Ectodermal cell (in vitro differentiated cells): ENCODE measurements around the gene HOXD13.

Experiments
- H3K27ac ChIP-seq: 2 replicates; pipeline ENCODE4 v1.7.0; 2013; ENCODE audit warnings: mild to moderate bottlenecking, low read depth, low read length; ENCODE audit not compliant: insufficient read depth, poor library complexity, severe bottlenecking
- H3K27me3 ChIP-seq: 2 replicates; pipeline ENCODE4 v1.7.0; 2013; ENCODE audit warnings: mild to moderate bottlenecking, low read length; ENCODE audit not compliant: insufficient read depth, control insufficient read depth, poor library complexity, severe bottlenecking
- H3K36me3 ChIP-seq: one replicate; pipeline ENCODE4 v1.7.0; 2013; ENCODE audit warnings: low read length; ENCODE audit not compliant: control insufficient read depth, insufficient read depth
- H3K4me1 ChIP-seq: one replicate; pipeline ENCODE4 v1.7.0; 2013; ENCODE audit warnings: low read length; ENCODE audit not compliant: control insufficient read depth, insufficient read depth
- H3K4me3 ChIP-seq: 2 replicates; pipeline ENCODE4 v1.7.0; 2013; ENCODE audit warnings: low read depth, low read length, control low read depth; ENCODE audit not compliant: insufficient read depth
- H3K9me3 ChIP-seq: 2 replicates; pipeline ENCODE4 v1.7.0; 2013; ENCODE audit warnings: mild to moderate bottlenecking, low read length, moderate library complexity; ENCODE audit not compliant: control insufficient read depth
- WGBS, 2 experiments: methylation state at CpG; one replicate each; pipeline ENCODE4 v1.1.7; 2013; ENCODE audit warnings: missing lambda C conversion rate in 2 of 2; 5-methylcytosine and 5-hydroxymethylcytosine counted together

The HOXD13 gene

GRCh38 chr2:176072951-176073904 is 19.3 kb upstream of the HOXD13 start:
- Histone ChIP-seq H3K4me3 (no peak overlapping the region), H3K36me3 (no peaks in the 10 kb centered on the region), H3K27ac (no peak overlapping the region), H3K9me3 (no peaks in the 10 kb centered on the region), H3K27me3 (peaks cover 99% of the 10 kb centered on the region), H3K4me1 (no peaks in the 10 kb centered on the region)
- 78% methylated on average over 29 of the region's 29 CpGs for WGBS, 2 experiments

DNA sequence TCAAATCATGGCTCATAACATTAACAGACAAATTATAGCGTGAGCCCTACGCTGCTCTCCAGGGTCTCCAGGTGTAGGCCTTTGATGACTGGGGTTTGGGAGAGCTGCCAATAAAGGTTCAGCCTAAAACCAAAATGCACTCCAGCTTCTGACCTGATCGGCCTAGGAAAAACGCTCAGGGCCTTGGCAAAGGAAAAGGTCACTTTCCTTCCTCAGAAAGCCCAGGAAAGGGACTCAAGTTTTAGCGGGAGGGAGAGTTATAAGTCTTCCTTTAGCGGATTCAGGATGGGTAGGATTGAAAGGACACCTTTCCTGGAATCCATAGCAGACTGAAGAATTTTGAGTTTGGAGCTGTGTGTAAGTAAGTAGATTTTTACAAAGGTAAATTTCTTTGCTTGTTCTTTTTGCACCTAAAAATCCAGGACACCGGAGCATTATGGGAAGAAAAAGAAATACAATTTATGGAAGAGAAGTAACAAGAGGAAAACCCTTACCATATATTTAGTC is 17.5 kb upstream of the HOXD13 start:
- H3K4me3 ChIP-seq = no peak overlapping the region
- 69 to 70% methylated on average over 6 of the region's 7 CpGs for WGBS, 2 experiments
- H3K9me3 ChIP-seq = no peaks in the 10 kb centered on the region
- H3K27ac ChIP-seq = no peak overlapping the region
- H3K36me3 ChIP-seq = no peaks in the 10 kb centered on the region
- H3K4me1 ChIP-seq = no peaks in the 10 kb centered on the region
- peaks cover 99% of the 10 kb centered on the region for H3K27me3 ChIP-seq

- Histone ChIP-seq H3K27ac (no peak overlapping the region), H3K4me3 (no peak overlapping the region), H3K36me3 (no peaks in the 10 kb centered on the region), H3K27me3 (peaks cover 99% of the 10 kb centered on the region), H3K9me3 (no peaks in the 10 kb centered on the region), H3K4me1 (peaks cover 1% of the 10 kb centered on the region)
- 29 to 31% methylated on average over 15 of the region's 15 CpGs for WGBS, 2 experiments
Observed at GRCh38 chr2:176075481-176075880, 17.0 kb upstream of the HOXD13 start.

DNA sequence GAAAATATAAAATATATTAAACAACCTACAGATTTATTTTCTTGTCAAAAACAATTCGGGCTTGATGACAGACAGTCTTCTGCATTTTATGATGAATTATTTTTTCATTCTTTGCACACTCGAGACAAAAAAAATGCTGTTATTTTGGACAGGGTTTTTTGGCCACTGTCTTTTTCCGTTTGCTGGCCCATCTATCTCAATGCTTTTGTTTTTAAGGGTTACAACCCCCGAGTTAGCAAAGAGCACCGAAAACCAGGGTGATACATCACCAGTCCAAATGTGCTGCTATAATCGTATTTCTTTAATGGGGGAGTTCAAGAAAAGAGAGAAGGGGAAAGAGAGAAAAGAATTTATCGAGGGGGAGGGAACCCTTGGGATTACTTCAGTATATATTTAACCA is 16.5 kb upstream of the HOXD13 start:
- Histone ChIP-seq H3K9me3 (no peaks in the 10 kb centered on the region), H3K27me3 (peaks cover 99% of the 10 kb centered on the region), H3K4me1 (peaks cover 4% of the 10 kb centered on the region), H3K4me3 (no peak overlapping the region), H3K36me3 (no peaks in the 10 kb centered on the region), H3K27ac (no peak overlapping the region)
- 64 to 70% methylated on average over 7 of the region's 7 CpGs for WGBS, 2 experiments

DNA sequence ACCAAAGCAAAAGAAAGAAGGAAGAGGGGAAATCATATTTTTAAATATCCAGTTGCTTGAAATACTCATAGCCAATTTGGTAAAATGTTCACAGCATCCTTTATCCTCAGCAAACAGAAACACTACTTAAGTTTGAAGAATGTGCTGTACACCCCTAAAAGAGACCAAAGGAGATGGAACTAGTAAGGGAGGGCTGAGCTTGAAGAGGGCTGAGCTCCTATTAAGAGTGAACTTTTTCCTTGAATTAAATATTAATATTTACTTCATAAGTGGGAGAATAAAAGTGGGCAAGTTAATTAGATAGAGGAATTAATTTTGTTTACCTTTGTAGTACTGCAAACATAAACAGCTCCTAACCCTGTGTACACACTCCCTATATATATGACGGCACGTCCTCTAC is 15.7 kb upstream of the HOXD13 start:
- peaks cover 100% of the 10 kb centered on the region for H3K27me3 ChIP-seq
- no peak overlapping the region for H3K27ac ChIP-seq
- peaks cover 4% of the 10 kb centered on the region for H3K4me1 ChIP-seq
- no peaks in the 10 kb centered on the region for H3K9me3 ChIP-seq
- no peak overlapping the region for H3K4me3 ChIP-seq
- WGBS, 2 experiments = 77 to 85% methylated on average over 2 of the region's 2 CpGs
- no peaks in the 10 kb centered on the region for H3K36me3 ChIP-seq

- Histone ChIP-seq H3K27ac (no peak overlapping the region), H3K27me3 (peaks cover 100% of the 10 kb centered on the region), H3K4me3 (peak overlapping the region; percentile 25), H3K9me3 (no peaks in the 10 kb centered on the region), H3K36me3 (no peaks in the 10 kb centered on the region), H3K4me1 (peaks cover 10% of the 10 kb centered on the region)
- 9% methylated on average over 25 of the region's 25 CpGs for WGBS, 2 experiments
Observed at GRCh38 chr2:176078541-176079284, 13.8 kb upstream of the HOXD13 start.

GRCh38 chr2:176079285-176079830 is 13.2 kb upstream of the HOXD13 start:
- Histone ChIP-seq H3K27ac (no peak overlapping the region), H3K4me1 (peaks cover 10% of the 10 kb centered on the region), H3K36me3 (no peaks in the 10 kb centered on the region), H3K4me3 (peak overlapping the region; percentile 25), H3K9me3 (no peaks in the 10 kb centered on the region), H3K27me3 (peaks cover 100% of the 10 kb centered on the region)
- 1% methylated on average over 30 of the region's 30 CpGs for WGBS, 2 experiments

DNA sequence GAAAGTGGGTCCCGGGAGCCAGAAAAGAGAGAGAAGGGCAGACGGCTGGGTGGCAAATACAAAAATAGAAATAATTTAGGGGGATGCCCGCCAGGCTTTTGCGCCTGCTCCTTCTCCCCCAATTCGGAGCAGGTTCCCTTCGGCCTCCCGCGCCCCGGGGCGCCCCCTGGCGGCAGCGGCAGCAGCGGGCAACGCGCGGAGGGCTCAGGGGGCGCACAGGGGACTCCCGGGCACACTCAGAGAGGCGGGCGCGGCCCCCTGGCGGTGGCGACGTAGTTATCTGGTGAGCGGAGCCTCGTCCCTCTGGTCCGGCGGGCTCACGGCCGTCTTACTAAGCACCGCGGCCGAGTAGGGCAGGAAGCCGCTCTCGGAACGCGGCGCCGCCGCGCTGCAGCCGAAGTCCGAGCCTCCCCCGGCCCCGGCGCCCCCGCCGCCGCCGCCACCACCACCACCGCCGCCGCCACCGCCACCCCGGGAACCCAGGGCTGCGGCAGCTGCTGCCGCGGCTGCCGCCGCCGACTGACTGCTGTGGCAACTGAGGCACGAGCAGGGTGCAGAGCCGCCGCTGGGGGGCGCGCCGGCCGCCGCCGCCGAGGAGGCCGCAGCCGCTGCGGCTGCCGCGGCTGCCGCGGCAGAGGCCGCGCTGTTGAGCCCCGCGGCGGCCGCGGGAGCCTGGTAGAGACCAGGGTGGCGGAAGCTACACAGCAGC is 12.5 kb upstream of the HOXD13 start:
- no peaks in the 10 kb centered on the region for H3K9me3 ChIP-seq
- no peak overlapping the region for H3K27ac ChIP-seq
- peaks cover 100% of the 10 kb centered on the region for H3K27me3 ChIP-seq
- WGBS, 2 experiments = 1% methylated on average over 81 to 86 of the region's 86 CpGs
- no peaks in the 10 kb centered on the region for H3K36me3 ChIP-seq
- H3K4me1 ChIP-seq = peaks cover 10% of the 10 kb centered on the region
- H3K4me3 ChIP-seq = peak overlapping the region; percentile 26

GRCh38 chr2:176080540-176081375 is 11.8 kb upstream of the HOXD13 start:
- peaks cover 100% of the 10 kb centered on the region for H3K27me3 ChIP-seq
- H3K36me3 ChIP-seq = no peaks in the 10 kb centered on the region
- peaks cover 10% of the 10 kb centered on the region for H3K4me1 ChIP-seq
- no peaks in the 10 kb centered on the region for H3K9me3 ChIP-seq
- 1% methylated on average over 67 to 68 of the region's 68 CpGs for WGBS, 2 experiments
- H3K27ac ChIP-seq = no peak overlapping the region
- H3K4me3 ChIP-seq = peak overlapping the region; percentile 26
